Uterus (tissue), 4 donors: ENCODE results near the gene LYPD6B. TPM values are rescaled to one million over a fixed set of nuclear protein-coding genes. Genes with fewer than 3 reads are reported as not detected.
"Not testable (repeated sequence)": the region's sequence is repeated elsewhere in the genome, so short reads cannot be mapped to it uniquely, and the experiment has no call there.

ENCODE experiments used
- DNase-seq, 2 donors: peaks; one replicate each; pipeline ENCODE4 v3.0.0-alpha.2; 2019 to 2020
- H3K27ac ChIP-seq, 2 donors: fragments of 200-600 bp; sonication (generic); 1 replicate in 1 of 2; 2 replicates in 1 of 2; pipeline ENCODE4 v1.5.1; 2016 to 2018
- H3K27me3 ChIP-seq, 2 donors: fragments of 200-600 bp; sonication (generic); one replicate each; pipeline ENCODE4 v1.5.1; 2018 to 2019; ENCODE audit warnings: control low read depth in 1 of 2
- H3K36me3 ChIP-seq, 2 donors: fragments of 200-600 bp; sonication (generic); one replicate each; pipeline ENCODE4 v1.5.1; 2019; ENCODE audit warnings: control low read depth in 1 of 2
- H3K4me1 ChIP-seq, 2 donors: fragments of 200-600 bp; sonication (generic); one replicate each; pipeline ENCODE4 v1.5.1; 2018 to 2019; ENCODE audit warnings: control low read depth in 1 of 2
- H3K4me3 ChIP-seq, 2 donors: fragments of 200-600 bp; sonication (generic); 1 replicate in 1 of 2; 2 replicates in 1 of 2; pipeline ENCODE4 v1.5.1; 2018 to 2019; ENCODE audit warnings: mild to moderate bottlenecking in 1 of 2
- H3K9me3 ChIP-seq, 2 donors: fragments of 200-600 bp; sonication (generic); one replicate each; pipeline ENCODE4 v1.5.1; 2019; ENCODE audit warnings: control low read depth in 1 of 2
- CTCF ChIP-seq, 4 experiments: fragments of 200-600 bp in 2 of 4; fragments of 450-650 bp in 2 of 4; sonication (generic) in 2 of 4; IDR thresholded peaks; one replicate each; pipeline ENCODE4 v1.5.1; 2016 to 2019; ENCODE audit warnings: antibody characterized with exemption in 4 of 4, mild to moderate bottlenecking in 2 of 4, moderate library complexity in 1 of 4
- POLR2A ChIP-seq, 2 donors: fragments of 450-650 bp; IDR thresholded peaks; one replicate each; pipeline ENCODE4 v1.6.1; 2016; ENCODE audit warnings: antibody characterized with exemption in 2 of 2, mild to moderate bottlenecking in 1 of 2, moderate library complexity in 1 of 2
- intact Hi-C: fragments of 100-400 bp; cut with DNase I; formaldehyde crosslinking; loops from one replicate; pipeline ENCODE4 v1.15.1; 2023; ENCODE audit warnings: low total_unique reads
- total RNA-seq, 4 donors: library from RNA; depleted of rRNA in 3 of 4; stranded (reverse); fragments of >200 nt in 3 of 4; gene quantifications; one replicate each; pipeline versions ENCODE4 v1.1.0 to v1.2.4, GENCODE V29; 2014 to 2023
- donor health status: DM: yes; HTN: yes; CAD: no.

LYPD6B gene
- total RNA-seq, 4 donors from 2014 or later, result 0.27 to 9.8 TPM; not detected in 2

- H3K27ac ChIP-seq, result no peak overlapping the region
- H3K4me3 ChIP-seq, result no peak overlapping the region
- intact Hi-C loops, result no loop called here
- no peak for DNase-seq
- TF ChIP-seq POLR2A (IDR thresholded peaks at IDR 0.05) (no peak), CTCF (IDR thresholded peaks at IDR 0.05) (no peak)
- H3K27me3 ChIP-seq, result no peaks in the 10 kb centered on the region
- no peaks in the 10 kb centered on the region for H3K9me3 ChIP-seq
- no peaks in the 10 kb centered on the region for H3K36me3 ChIP-seq
- H3K4me1 ChIP-seq, result no peaks in the 10 kb centered on the region
Measured at GRCh38 chr2:149226790-149227189, 188.3 kb downstream of the LYPD6B start.

GRCh38 chr2:149235816-149236375 is 197.4 kb downstream of the LYPD6B start:
- Histone ChIP-seq H3K36me3 (no peaks in the 10 kb centered on the region), H3K9me3 (no peaks in the 10 kb centered on the region), H3K27me3 (no peaks in the 10 kb centered on the region), H3K4me3 (no peak overlapping the region), H3K4me1 (no peaks in the 10 kb centered on the region), H3K27ac (no peak overlapping the region)
- no peak for TF ChIP-seq CTCF (IDR thresholded peaks at IDR 0.05)
- TF ChIP-seq POLR2A (IDR thresholded peaks at IDR 0.05), result no peak
- DNase-seq, result no peak
- intact Hi-C loops, result no loop called here

GRCh38 chr2:149236410-149236809 is 197.9 kb downstream of the LYPD6B start:
- no peak overlapping the region for H3K4me3 ChIP-seq
- no peaks in the 10 kb centered on the region for H3K4me1 ChIP-seq
- no peaks in the 10 kb centered on the region for H3K36me3 ChIP-seq
- H3K27ac ChIP-seq, result no peak overlapping the region
- intact Hi-C loops, result no loop called here
- TF ChIP-seq POLR2A (IDR thresholded peaks at IDR 0.05), result no peak
- TF ChIP-seq CTCF (IDR thresholded peaks at IDR 0.05), result no peak
- no peak for DNase-seq
- H3K27me3 ChIP-seq, result no peaks in the 10 kb centered on the region
- H3K9me3 ChIP-seq, result no peaks in the 10 kb centered on the region

- DNase-seq, result no peak
Measured at GRCh38 chr2:149246186-149246585, 207.7 kb downstream of the LYPD6B start.

GRCh38 chr2:149251436-149251835 is 212.9 kb downstream of the LYPD6B start:
- H3K27ac ChIP-seq, H3K9me3 ChIP-seq, DNase-seq, H3K4me3 ChIP-seq, H3K4me1 ChIP-seq, H3K27me3 ChIP-seq, H3K36me3 ChIP-seq, intact Hi-C loops: not testable (repeated sequence)

More at GRCh38 chr2:149246186-149246585, 207.7 kb downstream of the LYPD6B start:
- Histone ChIP-seq H3K4me1 (no peaks in the 10 kb centered on the region), H3K36me3 (no peaks in the 10 kb centered on the region), H3K4me3 (no peak overlapping the region), H3K27me3 (no peaks in the 10 kb centered on the region), H3K27ac (no peak overlapping the region), H3K9me3 (no peaks in the 10 kb centered on the region)
- TF ChIP-seq POLR2A (IDR thresholded peaks at IDR 0.05) (no peak), CTCF (IDR thresholded peaks at IDR 0.05) (no peak)
- intact Hi-C loops, result no loop called here

- DNase-seq, intact Hi-C loops, H3K4me3 ChIP-seq, H3K27ac ChIP-seq, H3K27me3 ChIP-seq, H3K4me1 ChIP-seq, H3K9me3 ChIP-seq, H3K36me3 ChIP-seq: not testable (repeated sequence)
Measured at GRCh38 chr2:149256877-149257276, 218.4 kb downstream of the LYPD6B start.
